Chondrocyte (in vitro differentiated cells): ENCODE data around the gene SRPRB. TPM values are rescaled to one million over a fixed set of nuclear protein-coding genes. Genes with fewer than 3 reads are reported as not detected.

Experiments
- DNase-seq: peaks from one replicate; pipeline ENCODE4 v3.0.0; 2021; ENCODE audit warnings: mixed read lengths, low spot score
- H3K27ac Mint-ChIP-seq: one replicate; pipeline ENCODE4 v1.8.0; 2021; ENCODE audit warnings: mild to moderate bottlenecking, moderate library complexity, mixed read lengths; ENCODE audit not compliant: unreplicated experiment
- H3K27me3 Mint-ChIP-seq: 2 replicates; pipeline ENCODE4 v1.8.0; 2021; ENCODE audit warnings: low read depth, mixed read lengths
- H3K36me3 Mint-ChIP-seq: 2 replicates; pipeline ENCODE4 v1.8.0; 2021; ENCODE audit warnings: low read depth, mixed read lengths
- H3K4me1 Mint-ChIP-seq: 2 replicates; pipeline ENCODE4 v1.8.0; 2021; ENCODE audit warnings: low read depth, mild to moderate bottlenecking, mixed read lengths
- H3K4me3 Mint-ChIP-seq: one replicate; pipeline ENCODE4 v1.8.0; 2021; ENCODE audit warnings: mild to moderate bottlenecking, moderate library complexity, mixed read lengths; ENCODE audit not compliant: unreplicated experiment
- H3K9me3 Mint-ChIP-seq: 2 replicates; pipeline ENCODE4 v1.8.0; 2021; ENCODE audit warnings: low read depth, mixed read lengths
- total RNA-seq: library from RNA; stranded (reverse); gene quantifications from 3 replicates; pipeline ENCODE4 v1.2.1, GENCODE V29; 2021
- TF ChIP-seq, protein P1 (sequence below): fragments of 200-600 bp; sonication (generic); IDR thresholded peaks from 2 replicates; pipeline ENCODE4 v1.5.0; 2021; ENCODE audit warnings: antibody characterized with exemption, mild to moderate bottlenecking, moderate library complexity

The SRPRB gene
- total RNA-seq, 1 donor from 2014 or later: 99.3 TPM

DNA sequence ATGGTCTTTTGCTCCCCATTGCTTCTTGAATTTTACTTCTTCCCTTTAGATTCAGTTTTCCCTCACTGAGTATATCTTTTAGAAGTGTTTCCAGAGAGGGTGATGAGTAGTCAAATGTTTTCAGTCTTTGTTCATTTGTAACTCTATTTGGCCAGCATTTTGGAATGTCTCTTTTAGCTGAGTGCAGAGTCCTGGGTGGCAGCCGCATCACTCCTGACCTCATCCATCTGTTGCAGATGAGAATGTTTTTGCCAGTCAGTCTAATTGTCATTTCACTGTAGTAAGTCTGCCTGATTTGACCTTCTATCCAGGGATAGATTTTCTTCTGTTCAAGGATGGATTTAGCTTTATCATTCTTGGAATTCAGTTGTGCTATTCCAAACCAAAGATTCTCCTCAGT, 7.3 kb downstream of the SRPRB start:
- peaks cover 29% of the 10 kb centered on the region for H3K36me3 Mint-ChIP-seq
- H3K27me3 Mint-ChIP-seq: no peaks in the 10 kb centered on the region
- H3K27ac Mint-ChIP-seq: no peak overlapping the region
- H3K4me1 Mint-ChIP-seq: peaks cover 4% of the 10 kb centered on the region
- H3K9me3 Mint-ChIP-seq: no peaks in the 10 kb centered on the region
- TF ChIP-seq, protein P1, sequence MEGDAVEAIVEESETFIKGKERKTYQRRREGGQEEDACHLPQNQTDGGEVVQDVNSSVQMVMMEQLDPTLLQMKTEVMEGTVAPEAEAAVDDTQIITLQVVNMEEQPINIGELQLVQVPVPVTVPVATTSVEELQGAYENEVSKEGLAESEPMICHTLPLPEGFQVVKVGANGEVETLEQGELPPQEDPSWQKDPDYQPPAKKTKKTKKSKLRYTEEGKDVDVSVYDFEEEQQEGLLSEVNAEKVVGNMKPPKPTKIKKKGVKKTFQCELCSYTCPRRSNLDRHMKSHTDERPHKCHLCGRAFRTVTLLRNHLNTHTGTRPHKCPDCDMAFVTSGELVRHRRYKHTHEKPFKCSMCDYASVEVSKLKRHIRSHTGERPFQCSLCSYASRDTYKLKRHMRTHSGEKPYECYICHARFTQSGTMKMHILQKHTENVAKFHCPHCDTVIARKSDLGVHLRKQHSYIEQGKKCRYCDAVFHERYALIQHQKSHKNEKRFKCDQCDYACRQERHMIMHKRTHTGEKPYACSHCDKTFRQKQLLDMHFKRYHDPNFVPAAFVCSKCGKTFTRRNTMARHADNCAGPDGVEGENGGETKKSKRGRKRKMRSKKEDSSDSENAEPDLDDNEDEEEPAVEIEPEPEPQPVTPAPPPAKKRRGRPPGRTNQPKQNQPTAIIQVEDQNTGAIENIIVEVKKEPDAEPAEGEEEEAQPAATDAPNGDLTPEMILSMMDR: no peak
- H3K4me3 Mint-ChIP-seq: no peak overlapping the region
- no peak for DNase-seq

DNA sequence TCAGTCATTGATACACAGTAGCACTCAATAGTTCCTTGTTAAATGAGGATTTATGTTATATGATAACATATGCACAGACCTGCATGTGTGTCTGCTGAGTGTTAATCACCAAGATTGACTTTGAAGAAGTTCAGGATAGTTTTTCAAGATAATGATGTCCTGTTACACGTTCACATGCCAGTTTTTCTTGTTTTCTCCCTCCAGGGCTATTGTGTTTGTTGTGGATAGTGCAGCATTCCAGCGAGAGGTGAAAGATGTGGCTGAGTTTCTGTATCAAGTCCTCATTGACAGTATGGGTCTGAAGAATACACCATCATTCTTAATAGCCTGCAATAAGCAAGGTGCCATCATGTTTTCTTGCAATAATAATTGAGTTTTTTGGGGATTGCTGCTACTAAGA, 9.8 kb downstream of the SRPRB start:
- no peak for DNase-seq
- H3K27me3 Mint-ChIP-seq: no peaks in the 10 kb centered on the region
- TF ChIP-seq, protein P1: no peak
- H3K36me3 Mint-ChIP-seq: peaks cover 25% of the 10 kb centered on the region
- H3K4me3 Mint-ChIP-seq: no peak overlapping the region
- H3K27ac Mint-ChIP-seq: no peak overlapping the region
- no peaks in the 10 kb centered on the region for H3K4me1 Mint-ChIP-seq
- H3K9me3 Mint-ChIP-seq: no peaks in the 10 kb centered on the region

DNA sequence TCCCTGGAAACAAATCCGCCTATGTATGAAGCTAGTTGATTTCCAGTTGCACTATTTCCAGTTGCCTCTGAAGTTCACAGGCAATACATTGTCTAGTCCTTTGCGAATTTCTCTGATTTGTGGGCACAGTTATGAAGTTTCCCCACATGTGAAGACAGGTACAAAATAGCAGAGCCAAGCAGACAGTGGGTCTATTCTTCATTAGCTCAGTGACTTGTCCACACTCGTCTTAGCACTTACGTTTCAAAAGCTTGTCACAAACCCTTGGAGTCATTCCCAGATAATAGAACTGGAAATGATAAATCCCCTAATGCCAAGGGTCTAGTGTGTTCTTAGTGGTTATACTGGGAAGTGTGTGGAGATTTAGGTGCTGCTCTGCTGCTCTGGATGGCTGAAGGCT, 14.5 kb downstream of the SRPRB start:
- H3K36me3 Mint-ChIP-seq: peaks cover 35% of the 10 kb centered on the region
- no peak overlapping the region for H3K27ac Mint-ChIP-seq
- peaks cover 3% of the 10 kb centered on the region for H3K4me1 Mint-ChIP-seq
- TF ChIP-seq, protein P1: no peak
- no peak for DNase-seq
- no peak overlapping the region for H3K4me3 Mint-ChIP-seq
- H3K9me3 Mint-ChIP-seq: no peaks in the 10 kb centered on the region
- no peaks in the 10 kb centered on the region for H3K27me3 Mint-ChIP-seq

DNA sequence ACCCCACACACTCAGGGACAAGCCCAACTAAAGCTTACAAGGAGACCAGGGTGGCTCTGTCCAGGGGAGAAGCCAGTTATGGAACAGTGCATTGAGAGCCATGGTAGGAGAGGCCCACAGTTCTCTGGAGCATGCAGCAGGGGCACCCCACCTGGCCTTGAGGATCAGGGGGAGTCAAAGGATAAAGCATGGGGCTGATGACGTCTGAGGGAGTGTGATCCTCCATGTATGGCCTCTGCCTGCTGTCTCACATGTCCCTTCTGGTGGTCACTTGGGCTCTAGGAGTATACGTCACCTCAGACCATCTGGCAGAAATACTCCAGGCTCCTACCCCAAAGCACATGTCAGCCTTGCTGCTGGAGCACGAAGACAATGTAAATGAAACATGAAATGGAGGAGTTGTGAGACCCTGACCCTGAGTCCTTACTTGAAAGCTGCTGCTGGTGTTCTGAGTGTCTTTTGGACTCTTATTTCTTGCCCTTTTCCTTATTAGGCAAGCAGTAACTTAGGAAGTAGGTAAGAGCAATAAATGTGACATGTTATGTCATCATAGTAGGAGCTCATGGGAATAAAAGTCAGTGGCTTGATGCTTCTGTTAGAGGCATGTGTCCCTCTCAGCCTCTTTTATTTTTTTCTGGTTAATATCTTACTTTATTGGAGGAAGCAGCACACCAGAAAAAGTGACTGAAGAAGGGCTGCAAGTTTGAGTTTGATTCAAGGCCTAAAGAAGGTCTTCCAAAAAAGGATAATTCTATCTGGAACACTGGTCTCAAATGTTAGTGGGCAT, 15.5 kb downstream of the SRPRB start:
- no peaks in the 10 kb centered on the region for H3K9me3 Mint-ChIP-seq
- TF ChIP-seq, protein P1: no peak
- no peak for DNase-seq
- H3K4me1 Mint-ChIP-seq: peaks cover 3% of the 10 kb centered on the region
- peak overlapping the region; percentile 27 for H3K27ac Mint-ChIP-seq
- H3K36me3 Mint-ChIP-seq: peaks cover 30% of the 10 kb centered on the region
- H3K4me3 Mint-ChIP-seq: no peak overlapping the region
- H3K27me3 Mint-ChIP-seq: no peaks in the 10 kb centered on the region

DNA sequence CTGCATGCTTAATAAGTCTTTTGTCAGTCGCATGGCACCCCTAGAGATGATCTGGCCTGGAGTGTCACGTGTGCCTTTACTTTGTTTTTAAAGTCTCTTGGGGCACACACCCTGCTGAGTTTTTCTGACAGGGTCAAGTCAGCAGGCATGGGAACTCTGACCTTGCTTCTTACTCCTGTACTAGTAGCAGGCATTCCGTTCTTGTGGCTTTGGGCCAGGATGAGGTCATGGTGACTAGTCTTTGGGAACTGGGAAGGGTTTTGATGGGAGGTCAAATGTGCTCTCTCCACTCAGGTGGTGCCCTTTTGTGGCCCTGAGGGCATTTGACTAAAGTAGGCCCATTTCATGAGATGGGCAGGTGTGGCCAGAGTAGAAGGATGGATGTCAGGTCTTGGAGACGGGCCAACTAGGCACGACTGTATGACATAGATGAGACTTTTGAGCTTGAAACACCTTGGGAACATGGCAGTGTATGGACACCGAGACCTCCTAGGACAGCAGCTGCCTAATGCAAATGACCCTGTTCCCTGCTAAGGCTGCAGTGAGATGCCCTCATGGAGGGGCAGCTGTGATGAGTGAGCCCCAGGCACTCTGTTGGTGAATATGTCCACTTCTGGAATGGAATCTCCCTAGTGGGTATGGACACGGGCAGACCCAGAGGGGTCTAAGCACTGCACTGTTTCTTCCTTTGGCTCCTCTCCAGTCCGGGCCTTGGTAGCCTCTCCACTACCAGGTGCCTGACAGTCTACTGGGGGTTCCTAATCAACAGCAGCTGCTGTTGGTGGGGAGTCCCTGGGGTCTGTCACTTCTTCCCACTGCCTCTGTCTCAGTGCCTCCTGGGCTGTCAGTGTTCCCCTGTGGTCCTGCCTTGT, 16.4 kb downstream of the SRPRB start:
- Mint-ChIP-seq H3K36me3 (peaks cover 29% of the 10 kb centered on the region), H3K4me3 (no peak overlapping the region), H3K27ac (no peak overlapping the region), H3K27me3 (no peaks in the 10 kb centered on the region), H3K9me3 (no peaks in the 10 kb centered on the region), H3K4me1 (peaks cover 3% of the 10 kb centered on the region)
- TF ChIP-seq, protein P1: peak; percentile 36
- DNase-seq: no peak
